ENCODE measurements around the gene PNPLA7.

- TF ChIP-seq POLR2AphosphoS5 (IDR thresholded peaks at IDR 0.05; ENCODE audit: borderline replicate concordance, low read depth, low read length) (no peak), EZH2 (IDR thresholded peaks at IDR 0.05) (no peak)
Observed at GRCh38 chr9:137593176-137593575, 43.0 kb upstream of the PNPLA7 start.

Measured in SK-N-MC (cell line).